A549 (cell line): ENCODE measurements around the gene GSK3A.

Source experiments
- CTCF ChIP-seq: fragments of >200 bp; sonication (Bioruptor Twin); formaldehyde crosslinking; IDR thresholded peaks from 3 replicates; pipeline ENCODE4 v1.5.1; 2016
- NFE2L2 ChIP-seq: fragments of 150-350 bp; conservative IDR thresholded peaks from 2 replicates; pipeline ENCODE4 v1.6.1; 2014; ENCODE audit warnings: low read length
- POLR2A ChIP-seq: IDR thresholded peaks from 2 replicates; pipeline ENCODE4 v1.6.1; 2012; ENCODE audit warnings: mild to moderate bottlenecking, low read length
- RCOR1 ChIP-seq: fragments of 150-350 bp; IDR thresholded peaks from 2 replicates; pipeline ENCODE4 v1.6.1; 2014; ENCODE audit warnings: antibody characterized with exemption, low read length, low read depth

- no peak for TF ChIP-seq CTCF
- no peak for TF ChIP-seq POLR2A
- no peak for TF ChIP-seq RCOR1
- TF ChIP-seq NFE2L2: no peak
Observed at GRCh38 chr19:42288881-42289555, 46.6 kb upstream of the GSK3A start.
